ENCODE results near the gene ZBTB25. TPM values are rescaled to one million over a fixed set of nuclear protein-coding genes. Genes with fewer than 3 reads are reported as not detected.
A peak's percentile ranks its signal among the peaks of the same experiment; 100 is the strongest.

ZBTB25 gene
- total RNA-seq, 1 donor from 2014 or later, result 13.1 TPM

DNA sequence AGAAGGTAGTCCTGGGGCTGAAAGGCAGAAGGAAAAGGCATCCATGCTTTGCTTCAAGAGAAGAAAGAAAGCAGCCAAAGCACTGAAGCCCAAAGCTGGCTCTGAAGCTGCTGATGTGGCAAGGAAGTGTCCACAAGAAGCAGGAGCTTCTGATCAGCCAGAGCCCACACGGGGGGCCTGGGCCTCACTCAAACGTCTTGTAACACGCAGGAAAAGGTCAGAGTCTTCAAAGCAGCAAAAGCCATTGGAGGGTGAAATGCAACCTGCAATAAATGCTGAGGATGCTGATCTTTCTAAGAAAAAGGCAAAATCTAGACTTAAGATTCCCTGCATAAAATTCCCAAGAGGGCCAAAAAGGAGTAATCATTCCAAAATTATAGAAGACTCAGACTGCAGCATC lies 35.2 kb downstream of the ZBTB25 start:
- intact Hi-C loops (cut with DNase I), result no loop called here
- H3K4me1 ChIP-seq, result peaks cover 19% of the 10 kb centered on the region

DNA sequence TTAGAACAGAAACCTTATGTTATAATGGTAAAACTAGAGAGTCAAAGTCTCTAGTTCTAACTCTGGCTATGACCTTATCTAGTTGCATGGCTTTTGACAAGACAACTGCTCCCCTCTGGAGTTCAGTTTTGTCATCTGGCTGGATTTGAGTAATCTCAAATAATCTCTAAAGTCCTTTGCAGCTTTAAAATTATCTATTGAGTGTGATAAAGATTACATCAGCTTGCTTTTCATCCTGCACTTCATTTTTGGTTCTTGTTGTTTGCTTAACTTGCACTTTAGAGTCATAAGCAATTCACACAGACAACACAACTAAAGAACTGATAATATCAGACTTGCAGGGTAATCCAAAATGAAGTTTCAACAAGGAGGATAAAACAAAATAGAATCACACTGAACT lies 36.1 kb downstream of the ZBTB25 start:
- no peaks in the 10 kb centered on the region for H3K27me3 ChIP-seq
- H3K4me1 ChIP-seq, result peaks cover 19% of the 10 kb centered on the region
- H3K9me3 ChIP-seq, result no peaks in the 10 kb centered on the region
- TF ChIP-seq, protein P1, sequence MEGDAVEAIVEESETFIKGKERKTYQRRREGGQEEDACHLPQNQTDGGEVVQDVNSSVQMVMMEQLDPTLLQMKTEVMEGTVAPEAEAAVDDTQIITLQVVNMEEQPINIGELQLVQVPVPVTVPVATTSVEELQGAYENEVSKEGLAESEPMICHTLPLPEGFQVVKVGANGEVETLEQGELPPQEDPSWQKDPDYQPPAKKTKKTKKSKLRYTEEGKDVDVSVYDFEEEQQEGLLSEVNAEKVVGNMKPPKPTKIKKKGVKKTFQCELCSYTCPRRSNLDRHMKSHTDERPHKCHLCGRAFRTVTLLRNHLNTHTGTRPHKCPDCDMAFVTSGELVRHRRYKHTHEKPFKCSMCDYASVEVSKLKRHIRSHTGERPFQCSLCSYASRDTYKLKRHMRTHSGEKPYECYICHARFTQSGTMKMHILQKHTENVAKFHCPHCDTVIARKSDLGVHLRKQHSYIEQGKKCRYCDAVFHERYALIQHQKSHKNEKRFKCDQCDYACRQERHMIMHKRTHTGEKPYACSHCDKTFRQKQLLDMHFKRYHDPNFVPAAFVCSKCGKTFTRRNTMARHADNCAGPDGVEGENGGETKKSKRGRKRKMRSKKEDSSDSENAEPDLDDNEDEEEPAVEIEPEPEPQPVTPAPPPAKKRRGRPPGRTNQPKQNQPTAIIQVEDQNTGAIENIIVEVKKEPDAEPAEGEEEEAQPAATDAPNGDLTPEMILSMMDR (IDR thresholded peaks at IDR 0.05), result no peak
- H3K36me3 ChIP-seq, result no peaks in the 10 kb centered on the region
- ATAC-seq (no peak), DNase-seq (no peak)
- intact Hi-C loops (cut with DNase I), result no loop called here
- no peak overlapping the region for H3K4me3 ChIP-seq
- H3K27ac ChIP-seq, result no peak overlapping the region

More for the DNA sequence above, 35.2 kb downstream of the ZBTB25 start:
- TF ChIP-seq, protein P1 (IDR thresholded peaks at IDR 0.05), result no peak
- ATAC-seq (no peak), DNase-seq (no peak)
- no peak overlapping the region for H3K27ac ChIP-seq
- H3K4me3 ChIP-seq, result no peak overlapping the region
- H3K36me3 ChIP-seq, result no peaks in the 10 kb centered on the region
- H3K27me3 ChIP-seq, result no peaks in the 10 kb centered on the region
- no peaks in the 10 kb centered on the region for H3K9me3 ChIP-seq

DNA sequence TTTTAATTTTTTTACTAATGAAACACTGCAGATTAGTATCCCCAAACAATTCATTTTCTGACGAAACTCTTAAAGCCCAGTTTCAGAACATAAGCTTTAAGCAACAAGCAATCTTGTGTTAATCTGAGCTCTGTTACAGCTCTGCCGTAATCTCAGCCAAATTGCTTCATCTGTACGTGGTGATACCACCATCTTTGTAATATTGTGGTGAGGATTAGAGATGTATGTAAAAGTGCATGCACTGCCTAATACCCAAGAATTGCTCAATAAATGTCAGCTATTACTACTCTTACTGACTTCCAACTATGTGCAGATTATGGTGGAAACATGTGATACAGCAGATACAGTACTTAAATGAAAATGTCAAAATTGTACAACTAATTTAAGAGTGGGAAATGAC lies 36.5 kb downstream of the ZBTB25 start:
- ATAC-seq (peak; percentile 61), DNase-seq (no peak)
- Histone ChIP-seq H3K9me3 (no peaks in the 10 kb centered on the region), H3K4me1 (peaks cover 19% of the 10 kb centered on the region), H3K27ac (no peak overlapping the region), H3K36me3 (no peaks in the 10 kb centered on the region), H3K27me3 (no peaks in the 10 kb centered on the region), H3K4me3 (no peak overlapping the region)
- intact Hi-C loops (cut with DNase I), result no loop called here
- TF ChIP-seq, protein P1 (IDR thresholded peaks at IDR 0.05), result no peak

DNA sequence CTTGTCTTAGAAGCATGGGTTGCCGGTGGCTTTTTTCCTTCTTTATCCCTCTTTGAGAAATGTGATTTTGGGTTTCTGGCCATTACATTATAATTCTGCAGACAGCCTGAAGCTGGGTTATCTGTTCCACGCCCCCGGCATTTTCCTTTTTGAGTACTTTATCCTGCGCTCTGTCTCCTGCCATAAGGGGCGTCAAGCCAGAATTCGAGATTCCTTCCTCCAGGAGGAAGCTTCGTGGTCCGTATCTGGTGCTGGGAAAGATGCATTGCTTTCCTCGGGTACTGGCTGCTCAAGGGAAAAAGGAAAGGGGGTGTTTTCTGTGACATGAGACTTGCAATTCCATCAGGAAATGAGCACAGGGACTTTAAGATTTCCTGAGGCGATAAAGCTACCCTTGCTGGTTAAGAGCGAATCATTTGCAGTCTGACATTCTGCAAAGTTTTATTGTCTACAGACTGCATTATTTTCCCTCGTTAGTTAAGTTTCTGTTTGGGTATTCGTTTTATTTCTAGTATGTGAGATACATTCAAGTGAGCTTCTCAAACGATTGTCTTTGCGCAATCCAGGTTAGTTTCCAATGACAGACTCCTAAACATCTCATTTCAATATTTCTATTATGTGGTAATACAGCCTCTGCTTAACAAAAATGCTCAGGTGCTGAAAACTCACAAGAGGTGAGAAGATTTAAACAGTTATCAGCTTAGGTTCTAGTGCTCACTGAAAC lies 37.6 kb downstream of the ZBTB25 start:
- Histone ChIP-seq H3K9me3 (no peaks in the 10 kb centered on the region), H3K27me3 (no peaks in the 10 kb centered on the region), H3K27ac (peak overlapping the region; percentile 63), H3K4me1 (peaks cover 19% of the 10 kb centered on the region), H3K36me3 (no peaks in the 10 kb centered on the region), H3K4me3 (peak overlapping the region; percentile 70)
- intact Hi-C loops (cut with DNase I), result no loop called here
- ATAC-seq, result peak; percentile 38
- no peak for DNase-seq
- TF ChIP-seq, protein P1 (IDR thresholded peaks at IDR 0.05), result peak; percentile 16

DNA sequence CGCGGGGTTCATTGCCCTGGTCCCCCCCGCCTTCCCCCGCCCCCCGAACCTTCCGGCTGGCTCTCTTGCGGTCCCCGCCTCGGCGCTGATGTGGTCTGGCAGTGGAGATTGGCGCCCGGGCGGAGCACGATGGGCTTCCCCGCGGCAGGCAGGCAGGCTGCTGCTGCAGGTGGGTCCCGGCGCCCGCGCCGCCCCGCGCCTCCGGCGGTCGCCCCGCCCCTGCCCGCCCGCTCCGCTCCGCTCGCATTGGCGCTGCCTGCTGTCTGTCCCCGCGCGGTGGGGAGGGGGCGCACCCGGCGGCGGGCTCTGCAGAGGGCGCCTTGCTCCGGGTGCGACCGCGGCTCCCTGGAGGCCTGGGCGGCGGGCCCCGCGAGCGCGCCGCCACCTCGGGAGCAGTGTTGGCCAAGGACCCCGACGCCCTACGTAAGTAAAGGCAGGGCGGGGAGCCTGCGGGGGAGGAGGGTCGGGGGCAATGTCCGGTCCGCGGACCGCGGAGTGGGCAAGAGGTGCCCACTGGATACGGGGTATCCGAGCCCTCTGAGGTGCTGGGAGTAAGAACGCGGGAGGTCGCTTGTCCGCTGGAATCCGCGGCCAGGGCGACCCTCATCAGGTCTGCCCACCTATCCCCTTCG lies 38.3 kb downstream of the ZBTB25 start, which contains the start of gene AKAP5:
Gene AKAP5 (plus strand): TSS at position 309 of the 632 bp plus-strand sequence. CDS start 2,896 bp downstream, outside the sequence.
- peaks cover 19% of the 10 kb centered on the region for H3K4me1 ChIP-seq
- intact Hi-C loops (cut with DNase I), result no loop called here
- DNase-seq (peak; percentile 80), ATAC-seq (peak; percentile 91)
- peak within 1 kb of the TSS; percentile 70 for H3K4me3 ChIP-seq
- H3K9me3 ChIP-seq, result no peaks in the 10 kb centered on the region
- no peaks in the 10 kb centered on the region for H3K27me3 ChIP-seq
- no peaks in the 10 kb centered on the region for H3K36me3 ChIP-seq
- peak within 1 kb of the TSS; percentile 63 for H3K27ac ChIP-seq
- TF ChIP-seq, protein P1 (IDR thresholded peaks at IDR 0.05), result no peak

All from upper lobe of right lung (tissue), 1 donor.